Retinal pigment epithelial cell (primary cell): ENCODE data around the gene IL17REL.

Experiments
- DNase-seq: peaks from one replicate; pipeline ENCODE4 v3.0.0-alpha.2; 2010; ENCODE audit warnings: low read depth
- H3K4me3 ChIP-seq: 2 replicates; pipeline ENCODE4 v1.5.1; 2011; ENCODE audit warnings: mild to moderate bottlenecking, low read length, control low read depth, moderate library complexity
- TF ChIP-seq, protein P1 (sequence below): conservative IDR thresholded peaks from 2 replicates; pipeline ENCODE4 v1.5.1; 2011; ENCODE audit warnings: low read depth, low read length, control low read depth, inconsistent platforms

The IL17REL gene

GRCh38 chr22:50058061-50058905, 45.7 kb upstream of the IL17REL start, which contains the start of gene TTLL8:
Gene TTLL8, minus strand, starts transcription at chr22:50058298.
- H3K4me3 ChIP-seq, result no peak within 1 kb of the TSS
- no peak for DNase-seq
- TF ChIP-seq, protein P1, sequence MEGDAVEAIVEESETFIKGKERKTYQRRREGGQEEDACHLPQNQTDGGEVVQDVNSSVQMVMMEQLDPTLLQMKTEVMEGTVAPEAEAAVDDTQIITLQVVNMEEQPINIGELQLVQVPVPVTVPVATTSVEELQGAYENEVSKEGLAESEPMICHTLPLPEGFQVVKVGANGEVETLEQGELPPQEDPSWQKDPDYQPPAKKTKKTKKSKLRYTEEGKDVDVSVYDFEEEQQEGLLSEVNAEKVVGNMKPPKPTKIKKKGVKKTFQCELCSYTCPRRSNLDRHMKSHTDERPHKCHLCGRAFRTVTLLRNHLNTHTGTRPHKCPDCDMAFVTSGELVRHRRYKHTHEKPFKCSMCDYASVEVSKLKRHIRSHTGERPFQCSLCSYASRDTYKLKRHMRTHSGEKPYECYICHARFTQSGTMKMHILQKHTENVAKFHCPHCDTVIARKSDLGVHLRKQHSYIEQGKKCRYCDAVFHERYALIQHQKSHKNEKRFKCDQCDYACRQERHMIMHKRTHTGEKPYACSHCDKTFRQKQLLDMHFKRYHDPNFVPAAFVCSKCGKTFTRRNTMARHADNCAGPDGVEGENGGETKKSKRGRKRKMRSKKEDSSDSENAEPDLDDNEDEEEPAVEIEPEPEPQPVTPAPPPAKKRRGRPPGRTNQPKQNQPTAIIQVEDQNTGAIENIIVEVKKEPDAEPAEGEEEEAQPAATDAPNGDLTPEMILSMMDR, result no peak

- TF ChIP-seq, protein P1, result no peak
- DNase-seq, result no peak
- no peak overlapping the region for H3K4me3 ChIP-seq
Observed at GRCh38 chr22:50057278-50058060, 44.9 kb upstream of the IL17REL start.

DNA sequence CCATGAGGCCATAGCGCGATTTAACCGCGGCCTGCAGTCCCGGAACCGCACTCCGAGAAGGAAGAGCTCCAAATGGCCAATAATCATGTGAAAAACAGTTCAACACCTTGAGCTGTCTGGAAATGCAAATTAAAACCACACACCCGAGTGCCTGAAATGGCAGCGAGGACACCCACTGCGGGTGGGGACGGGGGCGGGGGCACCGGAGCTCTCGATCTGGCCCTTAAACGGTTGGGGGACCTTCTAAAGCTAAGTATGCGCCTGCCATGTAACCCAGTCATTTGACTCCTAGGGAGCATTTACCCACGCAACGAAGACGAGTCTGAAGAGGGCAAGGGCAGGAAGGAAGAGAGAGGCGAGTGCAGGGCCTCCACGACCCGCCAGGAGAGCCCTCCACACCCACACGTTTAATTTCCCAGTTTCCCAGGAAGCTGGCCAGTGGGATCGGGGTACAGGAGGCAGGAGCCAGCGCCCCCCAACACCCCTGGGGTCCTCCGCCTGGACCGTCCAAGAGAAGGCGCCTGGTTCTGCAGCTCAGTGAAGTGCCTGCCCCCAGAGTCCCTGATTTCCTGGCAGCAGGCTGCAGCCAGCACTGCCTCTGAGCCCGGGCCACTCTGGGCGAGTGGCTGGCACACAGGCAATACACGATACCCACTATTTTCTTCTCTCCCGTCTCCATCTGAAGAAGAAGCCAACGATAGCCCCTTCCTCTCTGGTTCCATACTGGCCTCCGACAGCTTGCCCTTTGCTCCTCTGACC, 43.8 kb upstream of the IL17REL start:
- H3K4me3 ChIP-seq, result no peak overlapping the region
- TF ChIP-seq, protein P1, result no peak
- no peak for DNase-seq

DNA sequence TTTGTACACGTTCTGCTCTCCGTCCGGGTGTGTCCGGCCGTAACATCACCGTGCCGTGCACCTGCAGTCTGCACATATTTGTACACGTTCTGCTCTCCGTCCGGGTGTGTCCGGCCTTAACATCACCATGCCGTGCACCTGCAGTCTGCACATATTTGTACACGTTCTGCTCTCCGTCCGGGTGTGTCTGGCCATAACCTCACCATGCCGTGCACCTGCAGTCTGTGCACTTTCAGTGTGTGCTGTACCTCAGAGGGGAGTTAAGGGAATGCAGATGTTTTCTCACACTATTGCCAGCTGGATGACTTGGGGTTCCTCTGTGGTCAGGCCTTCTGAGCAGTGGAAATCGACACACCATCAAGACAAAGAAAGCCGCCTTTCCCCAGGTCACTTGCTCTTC, 41.3 kb upstream of the IL17REL start:
- TF ChIP-seq, protein P1, result no peak
- no peak for DNase-seq
- no peak overlapping the region for H3K4me3 ChIP-seq

DNA sequence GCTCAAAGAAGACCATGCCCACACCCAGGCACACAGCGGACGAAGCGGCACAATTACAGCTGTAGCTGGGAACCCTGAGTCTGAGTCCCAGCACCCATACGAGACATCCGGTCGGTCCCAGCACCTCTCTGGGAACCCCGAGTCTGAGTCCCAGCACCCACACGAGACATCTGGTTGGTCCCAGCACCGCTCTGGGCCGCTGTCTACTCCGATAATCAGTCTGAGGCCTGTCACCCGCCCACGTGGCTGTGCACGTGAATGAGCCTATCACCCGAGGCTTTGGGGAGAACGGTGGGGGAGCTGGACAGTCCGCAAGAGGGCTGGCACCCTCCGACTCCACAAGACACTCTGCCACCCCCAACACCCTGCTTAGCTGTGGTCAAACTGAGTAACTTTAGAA, 39.4 kb upstream of the IL17REL start:
- TF ChIP-seq, protein P1, result no peak
- H3K4me3 ChIP-seq, result no peak overlapping the region
- DNase-seq, result no peak

DNA sequence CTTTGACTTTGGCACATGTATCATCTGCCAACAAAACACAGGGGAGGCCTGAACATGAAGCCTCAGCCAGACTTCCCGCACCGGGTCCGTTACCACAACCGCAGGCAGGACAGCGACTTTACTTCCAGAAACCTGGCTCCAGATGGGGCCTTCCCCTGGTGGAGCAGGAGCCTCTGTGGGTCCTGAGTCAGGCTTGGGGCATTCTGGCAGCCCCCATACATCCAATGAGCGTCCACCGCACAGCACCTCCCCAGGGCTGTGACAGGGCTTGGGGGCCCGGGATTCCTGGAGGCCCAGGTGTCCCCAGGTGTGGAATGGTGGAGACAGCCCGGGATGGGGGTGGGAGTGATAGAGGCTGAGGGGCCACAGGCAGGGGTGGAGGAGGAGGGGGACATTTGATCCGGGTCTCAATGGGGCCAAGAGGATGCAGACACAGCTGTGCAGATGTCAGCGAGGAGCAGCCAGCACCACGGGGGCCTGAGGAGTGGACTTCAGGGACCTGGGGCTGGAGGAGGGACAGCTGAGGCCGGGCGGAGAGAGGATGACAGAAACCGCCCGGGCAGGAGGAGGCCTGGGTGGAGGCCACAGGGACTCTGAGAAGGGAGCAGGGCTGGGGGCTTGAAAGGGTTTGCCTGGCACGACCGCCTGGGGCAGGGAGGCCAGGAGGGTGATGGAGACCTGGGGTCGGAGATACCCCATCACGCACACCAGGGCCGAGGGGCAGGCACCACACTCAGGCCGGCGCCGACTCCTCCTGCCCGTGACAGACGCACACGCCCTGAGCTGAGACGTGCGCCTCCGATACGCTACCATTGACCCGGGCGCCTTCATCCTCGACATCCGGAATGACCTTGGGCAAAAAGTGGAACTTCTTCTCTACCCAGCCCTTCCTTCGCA, 37.0 kb upstream of the IL17REL start:
- TF ChIP-seq, protein P1, result no peak
- H3K4me3 ChIP-seq, result no peak overlapping the region
- DNase-seq, result no peak
